ENCODE measurements around the gene NR3C2.

NR3C2 gene

DNA sequence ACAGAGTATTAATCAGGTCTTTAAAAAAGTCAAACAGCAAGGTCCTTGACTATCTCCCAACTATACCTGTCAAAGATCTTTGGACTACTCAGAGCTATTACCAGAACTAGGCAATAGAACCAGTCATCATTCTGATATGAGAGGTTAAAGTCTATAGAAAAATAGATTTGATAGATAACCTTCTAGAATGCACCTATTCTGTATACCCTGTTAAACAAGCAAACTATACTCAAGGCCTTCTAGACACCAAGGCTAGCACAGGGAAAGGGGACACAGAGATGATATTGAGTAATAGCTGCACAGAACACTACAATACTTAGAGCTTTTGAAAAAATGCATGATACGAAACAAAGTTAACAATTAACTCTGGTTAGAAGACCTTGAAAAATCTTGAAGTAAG lies 149.5 kb downstream of the NR3C2 start:
- Histone ChIP-seq H3K27ac (ENCODE audit: low read depth, low read length) (no peak overlapping the region), H3K4me1 (ENCODE audit: control insufficient read depth, insufficient read depth, low read length) (peaks cover 3% of the 10 kb centered on the region), H3K9ac (ENCODE audit: low read length) (no peak overlapping the region), H3K36me3 (ENCODE audit: control insufficient read depth, insufficient read depth, low read length) (no peaks in the 10 kb centered on the region), H3K27me3 (ENCODE audit: control insufficient read depth, insufficient read depth, low read length) (no peaks in the 10 kb centered on the region), H3K4me3 (ENCODE audit: low read length) (no peak overlapping the region)

DNA sequence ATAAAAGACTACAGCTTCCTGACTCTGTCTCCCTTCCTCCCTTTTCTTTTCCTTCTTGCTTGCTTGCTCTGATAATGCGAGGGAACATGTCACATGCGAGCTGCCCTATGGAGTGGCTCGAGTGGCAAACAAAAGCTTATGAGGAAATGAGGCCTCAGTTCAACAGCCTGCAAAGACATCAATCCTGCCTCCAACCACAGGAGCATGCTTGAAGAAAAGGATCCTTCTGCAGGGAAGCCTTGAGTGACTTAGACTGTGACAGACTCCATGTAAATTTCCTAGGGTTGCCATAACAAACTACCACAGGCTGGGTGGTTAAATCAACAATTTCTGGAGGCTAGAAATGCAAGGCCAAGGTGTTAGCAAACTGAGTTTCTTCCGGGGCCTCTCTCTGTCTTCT lies 152.5 kb downstream of the NR3C2 start:
- no peaks in the 10 kb centered on the region for H3K27me3 ChIP-seq (ENCODE audit: control insufficient read depth, insufficient read depth, low read length)
- no peak overlapping the region for H3K9ac ChIP-seq (ENCODE audit: low read length)
- no peak overlapping the region for H3K27ac ChIP-seq (ENCODE audit: low read depth, low read length)
- peaks cover 3% of the 10 kb centered on the region for H3K4me1 ChIP-seq (ENCODE audit: control insufficient read depth, insufficient read depth, low read length)
- no peaks in the 10 kb centered on the region for H3K36me3 ChIP-seq (ENCODE audit: control insufficient read depth, insufficient read depth, low read length)
- H3K4me3 ChIP-seq (ENCODE audit: low read length) = no peak overlapping the region

DNA sequence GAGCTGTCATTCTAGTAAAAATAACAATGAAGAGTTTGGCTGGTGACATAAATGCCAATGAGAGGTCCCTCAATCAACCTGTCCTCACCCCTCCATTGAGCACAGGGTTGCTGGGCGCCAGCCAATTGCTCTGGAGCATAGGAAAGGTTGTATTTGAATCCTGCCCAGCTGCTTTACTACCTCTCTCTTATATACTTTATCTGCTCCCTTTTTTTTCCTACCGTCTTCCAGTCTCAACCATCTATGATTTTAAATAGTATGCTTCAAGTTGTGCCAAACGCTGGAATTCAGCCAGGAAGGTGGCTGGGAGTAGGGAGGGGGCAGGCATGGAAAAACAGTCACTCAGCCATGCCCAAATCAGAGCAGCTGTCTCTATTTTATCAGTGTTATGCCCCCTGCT lies 153.8 kb downstream of the NR3C2 start:
- Histone ChIP-seq H3K27ac (ENCODE audit: low read depth, low read length) (no peak overlapping the region), H3K4me1 (ENCODE audit: control insufficient read depth, insufficient read depth, low read length) (peaks cover 7% of the 10 kb centered on the region), H3K4me3 (ENCODE audit: low read length) (no peak overlapping the region), H3K9ac (ENCODE audit: low read length) (no peak overlapping the region), H3K36me3 (ENCODE audit: control insufficient read depth, insufficient read depth, low read length) (no peaks in the 10 kb centered on the region), H3K27me3 (ENCODE audit: control insufficient read depth, insufficient read depth, low read length) (no peaks in the 10 kb centered on the region)

DNA sequence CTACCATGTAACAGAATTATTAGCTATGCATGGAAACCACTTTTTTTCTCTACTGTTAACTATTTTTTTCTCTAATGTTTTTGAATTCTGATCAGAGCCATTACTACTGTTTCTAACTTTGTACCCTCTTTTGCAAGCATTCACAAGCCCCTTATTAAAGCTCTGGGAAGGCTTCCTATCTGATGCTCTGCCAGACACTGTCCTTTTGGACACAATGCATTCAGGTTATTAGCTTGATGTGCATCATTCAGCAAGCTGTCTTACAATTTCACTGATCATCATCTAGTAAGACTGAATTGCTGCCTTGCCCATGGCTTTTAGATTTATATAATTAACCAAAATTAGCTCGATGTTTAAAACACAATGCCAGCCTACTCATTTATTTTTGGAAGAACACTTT lies 155.1 kb downstream of the NR3C2 start:
- no peak overlapping the region for H3K9ac ChIP-seq (ENCODE audit: low read length)
- H3K4me1 ChIP-seq (ENCODE audit: control insufficient read depth, insufficient read depth, low read length) = peaks cover 7% of the 10 kb centered on the region
- H3K27me3 ChIP-seq (ENCODE audit: control insufficient read depth, insufficient read depth, low read length) = no peaks in the 10 kb centered on the region
- no peaks in the 10 kb centered on the region for H3K36me3 ChIP-seq (ENCODE audit: control insufficient read depth, insufficient read depth, low read length)
- no peak overlapping the region for H3K27ac ChIP-seq (ENCODE audit: low read depth, low read length)
- H3K4me3 ChIP-seq (ENCODE audit: low read length) = no peak overlapping the region

DNA sequence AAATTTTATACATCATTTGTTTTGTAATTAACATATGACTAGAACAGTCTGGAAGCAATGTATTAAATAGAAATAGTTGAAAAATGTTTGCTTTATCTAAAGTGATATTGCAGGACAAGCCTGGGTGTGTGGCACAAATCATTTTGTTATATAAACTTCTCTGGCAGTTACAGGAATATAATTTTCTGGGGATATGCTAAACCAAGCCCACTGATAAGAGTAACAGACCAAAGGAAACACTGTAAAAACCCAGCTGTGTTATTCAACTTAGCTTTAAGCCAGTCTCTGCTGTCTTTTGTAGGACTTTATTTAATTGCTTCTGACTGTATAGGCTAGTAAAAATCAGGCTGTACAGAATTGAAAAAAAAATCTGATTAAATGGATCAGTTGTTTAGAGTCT lies 156.2 kb downstream of the NR3C2 start:
- Histone ChIP-seq H3K36me3 (ENCODE audit: control insufficient read depth, insufficient read depth, low read length) (no peaks in the 10 kb centered on the region), H3K27me3 (ENCODE audit: control insufficient read depth, insufficient read depth, low read length) (no peaks in the 10 kb centered on the region), H3K27ac (ENCODE audit: low read depth, low read length) (no peak overlapping the region), H3K9ac (ENCODE audit: low read length) (no peak overlapping the region), H3K4me1 (ENCODE audit: control insufficient read depth, insufficient read depth, low read length) (peaks cover 7% of the 10 kb centered on the region), H3K4me3 (ENCODE audit: low read length) (no peak overlapping the region)

DNA sequence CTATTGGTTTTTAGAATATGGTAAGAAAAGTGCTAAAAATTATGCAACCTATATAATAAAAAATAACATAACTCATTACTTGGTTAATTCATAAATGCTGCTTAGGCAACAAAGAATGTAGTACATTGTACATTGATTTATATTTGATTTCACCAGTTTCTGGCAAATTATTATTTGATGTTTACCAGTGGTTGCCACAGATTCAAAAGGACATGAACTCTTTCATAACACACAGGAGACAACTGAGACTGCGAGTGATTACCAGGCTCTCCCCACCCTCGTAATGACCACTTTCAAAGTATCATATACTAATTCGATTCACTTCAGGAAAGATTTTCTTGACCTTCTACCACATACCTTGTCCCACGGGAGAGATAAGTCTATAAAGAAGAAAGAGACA lies 158.5 kb downstream of the NR3C2 start:
- H3K27me3 ChIP-seq (ENCODE audit: control insufficient read depth, insufficient read depth, low read length) = no peaks in the 10 kb centered on the region
- H3K4me3 ChIP-seq (ENCODE audit: low read length) = no peak overlapping the region

DNA sequence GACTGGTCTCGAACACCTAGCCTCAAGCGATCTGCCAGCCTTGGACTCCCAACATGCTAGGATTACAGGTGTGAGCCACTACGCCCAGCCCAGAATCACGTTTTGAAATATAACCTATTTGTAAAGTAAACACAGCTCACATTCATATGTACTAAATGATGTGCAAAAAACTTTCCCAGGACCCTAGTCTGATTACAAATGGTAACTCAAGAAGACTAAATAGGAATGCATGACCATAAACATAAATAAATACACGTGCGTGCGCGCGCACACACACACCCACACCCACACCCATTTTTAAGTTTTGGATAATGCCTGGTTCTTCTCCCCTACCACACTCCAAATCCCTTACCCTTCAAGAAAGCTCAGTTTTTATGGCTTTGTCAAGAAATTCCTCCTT lies 163.9 kb downstream of the NR3C2 start:
- H3K36me3 ChIP-seq (ENCODE audit: control insufficient read depth, insufficient read depth, low read length) = no peaks in the 10 kb centered on the region
- H3K4me3 ChIP-seq (ENCODE audit: low read length) = no peak overlapping the region
- no peak overlapping the region for H3K27ac ChIP-seq (ENCODE audit: low read depth, low read length)
- peaks cover 6% of the 10 kb centered on the region for H3K4me1 ChIP-seq (ENCODE audit: control insufficient read depth, insufficient read depth, low read length)
- no peak overlapping the region for H3K9ac ChIP-seq (ENCODE audit: low read length)
- H3K27me3 ChIP-seq (ENCODE audit: control insufficient read depth, insufficient read depth, low read length) = no peaks in the 10 kb centered on the region

More for the DNA sequence above, 158.5 kb downstream of the NR3C2 start:
- Histone ChIP-seq H3K4me1 (ENCODE audit: control insufficient read depth, insufficient read depth, low read length) (peaks cover 5% of the 10 kb centered on the region), H3K27ac (ENCODE audit: low read depth, low read length) (no peak overlapping the region), H3K36me3 (ENCODE audit: control insufficient read depth, insufficient read depth, low read length) (no peaks in the 10 kb centered on the region), H3K9ac (ENCODE audit: low read length) (no peak overlapping the region)

DNA sequence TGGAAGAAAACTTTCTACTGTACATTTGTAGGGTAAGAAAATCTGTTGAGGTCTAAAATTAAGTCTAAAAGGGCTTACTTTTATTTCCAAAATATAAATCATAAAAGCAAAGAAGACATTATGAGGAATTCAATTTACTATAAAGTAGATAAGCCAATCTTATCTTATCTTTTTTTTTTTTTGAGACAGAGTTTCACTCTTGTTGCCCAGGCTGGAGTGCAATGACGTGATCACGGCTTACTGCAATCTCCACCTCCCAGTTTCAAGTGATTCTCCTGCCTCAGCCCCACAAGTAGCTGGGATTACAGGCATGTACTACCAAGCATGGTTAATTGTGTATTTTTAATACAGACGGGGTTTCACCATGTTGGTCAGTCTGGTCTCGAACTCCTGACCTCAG lies 166.9 kb downstream of the NR3C2 start:
- no peak overlapping the region for H3K4me3 ChIP-seq (ENCODE audit: low read length)
- H3K9ac ChIP-seq (ENCODE audit: low read length) = no peak overlapping the region
- no peak overlapping the region for H3K27ac ChIP-seq (ENCODE audit: low read depth, low read length)
- no peaks in the 10 kb centered on the region for H3K27me3 ChIP-seq (ENCODE audit: control insufficient read depth, insufficient read depth, low read length)
- no peaks in the 10 kb centered on the region for H3K36me3 ChIP-seq (ENCODE audit: control insufficient read depth, insufficient read depth, low read length)
- H3K4me1 ChIP-seq (ENCODE audit: control insufficient read depth, insufficient read depth, low read length) = peaks cover 6% of the 10 kb centered on the region

DNA sequence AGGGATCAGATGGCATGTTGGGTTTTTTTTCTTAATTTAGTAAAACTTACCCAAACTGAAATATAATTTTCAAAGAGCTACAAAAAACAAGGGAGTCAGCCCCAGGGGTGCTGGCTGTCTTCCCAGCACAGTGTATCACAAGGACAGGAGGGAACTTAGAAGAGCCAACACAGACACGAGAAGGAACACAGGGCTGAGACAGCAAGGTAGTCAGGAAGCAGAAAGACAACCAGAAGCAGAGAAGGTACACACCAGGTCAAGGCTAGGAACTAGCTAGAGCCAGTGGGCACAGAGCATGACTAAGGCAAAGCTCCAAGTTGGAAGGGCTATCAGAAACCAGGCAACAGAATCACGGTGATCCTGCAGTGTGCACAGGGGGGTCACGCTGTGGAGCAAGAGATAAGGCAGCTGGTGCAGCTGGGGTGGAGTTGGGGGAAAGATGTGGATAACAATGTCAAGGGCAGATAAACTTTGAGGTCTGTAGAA lies 168.7 kb downstream of the NR3C2 start:
- Histone ChIP-seq H3K4me3 (ENCODE audit: low read length) (no peak overlapping the region), H3K9ac (ENCODE audit: low read length) (no peak overlapping the region), H3K36me3 (ENCODE audit: control insufficient read depth, insufficient read depth, low read length) (no peaks in the 10 kb centered on the region), H3K27me3 (ENCODE audit: control insufficient read depth, insufficient read depth, low read length) (no peaks in the 10 kb centered on the region), H3K27ac (ENCODE audit: low read depth, low read length) (no peak overlapping the region), H3K4me1 (ENCODE audit: control insufficient read depth, insufficient read depth, low read length) (peaks cover 6% of the 10 kb centered on the region)

DNA sequence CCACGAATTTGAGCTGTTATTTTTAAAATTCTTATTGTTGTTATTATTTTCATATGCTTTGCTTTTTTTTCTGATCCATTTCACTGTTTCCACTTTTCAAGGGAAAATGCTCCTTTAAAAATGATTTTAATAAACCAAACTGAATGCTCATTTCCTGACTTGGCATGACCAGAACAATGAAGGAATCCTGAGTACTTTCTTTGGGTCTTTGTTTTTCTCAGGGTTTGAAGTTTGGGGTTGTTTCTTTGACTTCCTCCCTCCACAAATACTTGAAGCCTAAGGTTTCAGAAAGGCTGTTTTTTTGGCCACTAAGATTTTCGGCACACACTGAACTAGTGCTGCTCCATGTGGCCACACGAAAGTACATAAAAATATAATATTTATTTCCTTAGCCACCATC lies 171.0 kb downstream of the NR3C2 start:
- H3K36me3 ChIP-seq (ENCODE audit: control insufficient read depth, insufficient read depth, low read length) = no peaks in the 10 kb centered on the region
- no peak overlapping the region for H3K9ac ChIP-seq (ENCODE audit: low read length)
- H3K4me1 ChIP-seq (ENCODE audit: control insufficient read depth, insufficient read depth, low read length) = peaks cover 6% of the 10 kb centered on the region
- H3K4me3 ChIP-seq (ENCODE audit: low read length) = no peak overlapping the region
- H3K27ac ChIP-seq (ENCODE audit: low read depth, low read length) = no peak overlapping the region
- no peaks in the 10 kb centered on the region for H3K27me3 ChIP-seq (ENCODE audit: control insufficient read depth, insufficient read depth, low read length)

DNA sequence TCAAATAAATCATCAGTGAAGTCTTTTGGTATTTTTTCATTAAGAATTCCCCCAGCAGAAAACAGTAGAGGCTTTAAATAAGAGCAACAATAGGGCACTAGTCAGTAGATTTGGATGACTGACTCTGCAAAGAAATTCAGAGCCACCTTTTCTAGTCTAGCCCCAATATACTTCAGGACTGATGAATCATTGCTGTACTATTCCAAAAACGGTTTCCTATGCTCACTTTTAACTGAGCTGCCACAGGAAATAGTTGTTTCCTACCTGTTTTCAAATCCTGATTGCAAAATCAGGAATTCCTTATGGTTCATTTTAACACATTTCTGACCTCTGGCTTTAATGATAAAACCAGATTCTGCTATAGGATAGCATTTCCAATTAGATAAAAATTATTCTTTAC lies 171.6 kb downstream of the NR3C2 start:
- H3K9ac ChIP-seq (ENCODE audit: low read length) = no peak overlapping the region
- H3K4me3 ChIP-seq (ENCODE audit: low read length) = no peak overlapping the region
- peaks cover 6% of the 10 kb centered on the region for H3K4me1 ChIP-seq (ENCODE audit: control insufficient read depth, insufficient read depth, low read length)
- no peaks in the 10 kb centered on the region for H3K36me3 ChIP-seq (ENCODE audit: control insufficient read depth, insufficient read depth, low read length)
- no peak overlapping the region for H3K27ac ChIP-seq (ENCODE audit: low read depth, low read length)
- H3K27me3 ChIP-seq (ENCODE audit: control insufficient read depth, insufficient read depth, low read length) = no peaks in the 10 kb centered on the region

DNA sequence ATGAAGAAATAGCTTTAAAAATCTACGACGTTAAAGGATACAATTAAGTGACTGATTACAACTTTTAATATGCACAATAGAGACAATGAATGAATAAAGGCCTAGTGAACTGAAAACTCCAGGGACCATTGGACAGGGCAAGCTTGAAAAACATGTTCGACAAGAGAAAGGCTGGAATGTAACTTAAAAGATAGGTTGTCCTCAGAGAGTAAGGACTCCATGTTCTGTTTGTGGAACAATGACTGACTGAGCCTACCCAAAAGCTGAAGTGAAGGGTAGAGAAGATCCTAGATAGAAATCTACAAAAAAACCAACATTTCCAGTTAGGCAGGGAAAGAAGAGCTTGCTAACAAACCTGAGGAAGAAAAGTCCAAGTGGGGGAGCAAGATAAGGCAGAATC lies 173.4 kb downstream of the NR3C2 start:
- Histone ChIP-seq H3K4me1 (ENCODE audit: control insufficient read depth, insufficient read depth, low read length) (peaks cover 5% of the 10 kb centered on the region), H3K4me3 (ENCODE audit: low read length) (no peak overlapping the region), H3K27ac (ENCODE audit: low read depth, low read length) (no peak overlapping the region), H3K36me3 (ENCODE audit: control insufficient read depth, insufficient read depth, low read length) (no peaks in the 10 kb centered on the region), H3K27me3 (ENCODE audit: control insufficient read depth, insufficient read depth, low read length) (no peaks in the 10 kb centered on the region), H3K9ac (ENCODE audit: low read length) (no peak overlapping the region)

DNA sequence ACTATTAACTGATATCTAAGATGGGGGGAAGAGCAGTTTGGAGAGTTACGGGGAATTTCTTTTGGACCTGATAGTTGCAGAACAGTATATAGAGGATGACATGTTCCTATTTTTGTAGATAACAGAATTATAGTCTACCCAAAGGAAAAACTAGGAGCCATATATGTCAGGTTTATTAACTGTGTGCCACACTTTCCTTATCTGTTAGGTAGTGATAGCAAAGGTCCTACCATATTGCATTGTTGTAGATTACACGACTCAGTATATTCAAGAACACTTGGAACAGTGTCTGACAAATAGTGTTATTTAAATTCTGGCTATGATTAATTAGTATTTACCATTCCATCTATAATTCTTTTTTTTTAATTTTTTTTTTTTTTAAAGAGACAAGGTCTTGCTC lies 175.3 kb downstream of the NR3C2 start:
- Histone ChIP-seq H3K36me3 (ENCODE audit: control insufficient read depth, insufficient read depth, low read length) (no peaks in the 10 kb centered on the region), H3K27me3 (ENCODE audit: control insufficient read depth, insufficient read depth, low read length) (no peaks in the 10 kb centered on the region), H3K4me1 (ENCODE audit: control insufficient read depth, insufficient read depth, low read length) (no peaks in the 10 kb centered on the region), H3K4me3 (ENCODE audit: low read length) (no peak overlapping the region), H3K27ac (ENCODE audit: low read depth, low read length) (no peak overlapping the region), H3K9ac (ENCODE audit: low read length) (no peak overlapping the region)

Measured in rectal smooth muscle tissue (tissue), 1 donor.